Neural cell (in vitro differentiated cells): Measurements from ENCODE around the gene DPM3.

ENCODE experiments used
- CTCF ChIP-seq: fragments of 450-650 bp; IDR thresholded peaks from 2 replicates; pipeline ENCODE4 v1.5.1; 2014; ENCODE audit warnings: antibody characterized with exemption, mild to moderate bottlenecking, moderate library complexity; ENCODE audit not compliant: poor library complexity, severe bottlenecking
- EZH2 ChIP-seq: fragments of 200-600, 300-800 bp; shearing (Covaris generic), sonication (generic); IDR thresholded peaks from 2 replicates; pipeline ENCODE4 v1.6.1; 2014; ENCODE audit warnings: antibody characterized with exemption, low read length, borderline replicate concordance, mild to moderate bottlenecking; ENCODE audit not compliant: insufficient read depth, poor library complexity, severe bottlenecking
- POLR2AphosphoS5 ChIP-seq: IDR thresholded peaks from 2 replicates; pipeline ENCODE4 v1.6.1; 2012
- REST ChIP-seq: IDR thresholded peaks from 2 replicates; pipeline ENCODE4 v1.6.1; 2012; ENCODE audit warnings: borderline replicate concordance

GRCh38 chr1:155092641-155093040 lies 47.7 kb downstream of the DPM3 start:
- TF ChIP-seq CTCF (no peak), POLR2AphosphoS5 (no peak), EZH2 (no peak), REST (no peak)
